ENCODE data around the gene KLK1. TPM values are rescaled to one million over a fixed set of nuclear protein-coding genes. Genes with fewer than 3 reads are reported as not detected.

Gene KLK1
- total and polyA plus RNA-seq, 10 of the 15 experiments (the other 5 are each of a cell fraction or from before 2014, with no cell fraction given): 3.4 to 27.5 (median 20.2) TPM

DNA sequence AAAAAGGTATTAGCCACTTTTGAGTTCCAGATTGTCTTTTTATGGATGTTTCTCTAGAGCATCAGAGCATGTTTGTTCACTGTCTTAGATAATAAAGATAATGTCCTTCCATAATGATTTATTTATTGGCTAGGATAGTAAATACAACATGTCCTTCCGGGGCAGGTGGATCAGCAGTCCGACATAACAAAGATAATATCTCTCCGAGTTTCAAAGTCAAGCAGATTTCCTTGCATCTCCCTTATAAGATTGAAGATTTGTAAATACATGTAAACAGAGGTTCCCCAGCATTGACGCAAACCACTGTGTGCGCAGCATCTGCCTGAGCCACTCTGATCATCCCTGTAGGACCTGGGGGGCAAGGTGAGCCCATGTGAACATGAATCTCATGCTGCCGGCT, 18.5 kb upstream of the KLK1 start (continued):
- TF ChIP-seq, protein P1, sequence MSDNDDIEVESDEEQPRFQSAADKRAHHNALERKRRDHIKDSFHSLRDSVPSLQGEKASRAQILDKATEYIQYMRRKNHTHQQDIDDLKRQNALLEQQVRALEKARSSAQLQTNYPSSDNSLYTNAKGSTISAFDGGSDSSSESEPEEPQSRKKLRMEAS (IDR thresholded peaks at IDR 0.05; ENCODE audit: low read depth, low read length): no peak

DNA sequence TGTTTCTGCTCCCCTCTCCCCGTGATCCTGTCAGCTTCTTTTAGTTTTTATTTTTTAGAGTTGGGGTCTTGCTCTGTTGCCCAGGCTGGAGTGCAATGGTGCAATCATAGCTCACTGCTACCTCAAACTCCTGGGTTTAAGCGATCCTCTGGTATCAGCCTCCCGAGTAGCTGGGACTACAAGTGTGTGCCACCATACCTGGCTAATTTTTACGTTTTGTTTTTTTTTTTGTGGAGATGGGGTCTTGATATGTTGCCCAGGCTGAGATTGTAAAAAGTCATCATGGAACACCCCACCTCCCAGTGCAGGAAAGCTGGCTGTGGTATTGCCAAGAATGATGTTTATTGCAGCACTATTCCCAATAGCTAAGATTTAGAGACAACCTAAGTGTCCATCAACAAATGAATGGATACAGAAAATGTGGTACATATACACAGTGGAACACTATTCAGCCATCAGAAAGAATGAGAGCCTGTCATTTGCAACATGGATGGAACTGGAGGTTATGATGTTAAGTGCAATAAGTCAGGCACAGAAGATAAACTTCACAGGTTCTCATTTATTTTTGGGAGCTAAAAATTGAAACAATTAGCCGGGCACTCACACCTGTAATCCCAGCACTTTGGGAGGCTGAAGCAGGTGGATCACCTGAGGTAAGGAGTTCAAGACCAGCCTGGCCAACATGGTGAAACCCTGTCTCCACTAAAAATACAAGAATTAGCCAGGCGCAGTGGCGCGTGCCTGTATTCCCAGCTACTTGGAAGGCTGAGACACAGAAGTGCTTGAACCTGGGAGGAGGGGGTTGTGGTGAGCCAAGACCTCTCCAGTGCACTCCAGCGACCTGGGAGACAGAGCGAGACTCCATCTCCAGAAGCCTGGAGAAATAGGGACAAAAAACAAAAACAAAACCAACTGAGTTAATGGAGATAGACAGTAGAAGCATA, 16.4 kb upstream of the KLK1 start:
- POLR2A ChIA-PET: interaction anchor here (0.7 to 1.7 kb wide), 2 partner anchors 25 to 84 kb away, joined by 3 to 5 read pairs; no protein-coding TSS in a partner anchor
- no peaks in the 10 kb centered on the region for H3K27me3 ChIP-seq (replicated peaks in 1 of 2; ENCODE audit: control insufficient read depth in 2 of 2, insufficient read depth in 2 of 2, low read length in 1 of 2)
- intact Hi-C loops (cut with micrococcal nuclease; ENCODE audit: unreplicated experiment): loop anchor here (5.0 kb wide), 1 partner anchor 57 kb away; no protein-coding TSS in a partner anchor

More for the DNA sequence above, 16.4 kb upstream of the KLK1 start:
- no peaks in the 10 kb centered on the region for H4K20me1 ChIP-seq (ENCODE audit: control insufficient read depth, insufficient read depth)
- CTCF ChIA-PET: interaction anchor here (0.7 to 3.6 kb wide), 3 partner anchors 10 to 82 kb away, joined by 3 to 40 read pairs (median 3); no protein-coding TSS in a partner anchor
- H3K79me2 ChIP-seq (ENCODE audit: control insufficient read depth, insufficient read depth, low read length): no peaks in the 10 kb centered on the region
- no peak overlapping the region for H3K4me2 ChIP-seq (ENCODE audit: control insufficient read depth, insufficient read depth)
- no peak overlapping the region for H3K4me3 ChIP-seq
- SMC1A ChIA-PET (ENCODE audit: uncharacterized antibody, unreplicated experiment): interaction anchor here (4.6 kb wide), 1 partner anchor 81 kb away, joined by 37 read pairs; no protein-coding TSS in a partner anchor
- no peaks in the 10 kb centered on the region; the same call in 2 of the 3 replicates for H3K9me3 ChIP-seq (replicated peaks; ENCODE audit: control insufficient read depth, insufficient read depth, low read length)
- DNase-seq (ENCODE audit: low read depth, low spot score) (no peak), FAIRE-seq (no peak), ATAC-seq (no peak)
- H3K4me1 ChIP-seq (ENCODE audit: control insufficient read depth, insufficient read depth, low read length): peaks cover 5% of the 10 kb centered on the region; the same call in 1 of the 2 replicates
- H3K27ac ChIP-seq (ENCODE audit: control insufficient read depth, insufficient read depth): no peak overlapping the region
- H3K36me3 ChIP-seq (ENCODE audit: control insufficient read depth in 2 of 2, insufficient read depth in 2 of 2, low read length in 1 of 2): no peaks in the 10 kb centered on the region
- H3K9ac ChIP-seq (ENCODE audit: control insufficient read depth, insufficient read depth, low read length): no peak overlapping the region
- RAD21 ChIA-PET (ENCODE audit: unreplicated experiment): interaction anchor here (1.4 to 4.6 kb wide), 2 partner anchors 66 to 81 kb away, joined by 4 to 41 read pairs; no protein-coding TSS in a partner anchor
- in situ Hi-C loops (cut with MboI): no loop called here
- no TSS peak for BruUV-seq (replicated peaks)
- H2AFZ ChIP-seq (ENCODE audit: control insufficient read depth, low read depth, low read length): no peak overlapping the region
- 72% methylated on average over 10 of the region's 10 CpGs for WGBS (ENCODE audit: insufficient coverage, insufficient replicate concordance, low lambda C conversion rate, missing lambda C conversion rate)
- TF ChIP-seq NRF1 (conservative IDR thresholded peaks at IDR 0.05; ENCODE audit: low read depth, low read length) (no peak), SMAD5 (IDR thresholded peaks at IDR 0.05; ENCODE audit: low read depth) (no peak), RAD51 (IDR thresholded peaks at IDR 0.05) (no peak), BHLHE40 (IDR thresholded peaks at IDR 0.05; ENCODE audit: borderline replicate concordance in 1 of 2, low read depth in 2 of 2, low read length in 1 of 2) (no peak), ZNF384 (IDR thresholded peaks at IDR 0.05; ENCODE audit: borderline replicate concordance, low read depth, low read length) (no peak), RAD21 (IDR thresholded peaks at IDR 0.05; ENCODE audit: insufficient read depth, low read depth, low read length) (no peak), RFX5 (IDR thresholded peaks at IDR 0.05; ENCODE audit: low read depth, low read length) (no peak), CREM (IDR thresholded peaks at IDR 0.05; ENCODE audit: low read depth) (no peak), ZBED1 (IDR thresholded peaks at IDR 0.05; ENCODE audit: borderline replicate concordance) (no peak)
- TF ChIP-seq, protein P2, sequence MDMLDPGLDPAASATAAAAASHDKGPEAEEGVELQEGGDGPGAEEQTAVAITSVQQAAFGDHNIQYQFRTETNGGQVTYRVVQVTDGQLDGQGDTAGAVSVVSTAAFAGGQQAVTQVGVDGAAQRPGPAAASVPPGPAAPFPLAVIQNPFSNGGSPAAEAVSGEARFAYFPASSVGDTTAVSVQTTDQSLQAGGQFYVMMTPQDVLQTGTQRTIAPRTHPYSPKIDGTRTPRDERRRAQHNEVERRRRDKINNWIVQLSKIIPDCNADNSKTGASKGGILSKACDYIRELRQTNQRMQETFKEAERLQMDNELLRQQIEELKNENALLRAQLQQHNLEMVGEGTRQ (IDR thresholded peaks at IDR 0.05; ENCODE audit: borderline replicate concordance, low read depth, low read length): no peak
- TF ChIP-seq, protein P3, sequence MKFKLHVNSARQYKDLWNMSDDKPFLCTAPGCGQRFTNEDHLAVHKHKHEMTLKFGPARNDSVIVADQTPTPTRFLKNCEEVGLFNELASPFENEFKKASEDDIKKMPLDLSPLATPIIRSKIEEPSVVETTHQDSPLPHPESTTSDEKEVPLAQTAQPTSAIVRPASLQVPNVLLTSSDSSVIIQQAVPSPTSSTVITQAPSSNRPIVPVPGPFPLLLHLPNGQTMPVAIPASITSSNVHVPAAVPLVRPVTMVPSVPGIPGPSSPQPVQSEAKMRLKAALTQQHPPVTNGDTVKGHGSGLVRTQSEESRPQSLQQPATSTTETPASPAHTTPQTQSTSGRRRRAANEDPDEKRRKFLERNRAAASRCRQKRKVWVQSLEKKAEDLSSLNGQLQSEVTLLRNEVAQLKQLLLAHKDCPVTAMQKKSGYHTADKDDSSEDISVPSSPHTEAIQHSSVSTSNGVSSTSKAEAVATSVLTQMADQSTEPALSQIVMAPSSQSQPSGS (IDR thresholded peaks at IDR 0.05; ENCODE audit: low read length): no peak
